SK-N-SH (cell line): ENCODE data around the gene RAI14. TPM values are rescaled to one million over a fixed set of nuclear protein-coding genes. Genes with fewer than 3 reads are reported as not detected.

Experiments used
- CTCF ChIA-PET: fragments of 300-600, 350-600 bp; formaldehyde crosslinking; extraction: SDS; loops from one replicate; lab custom pipeline; 2021; lab: Yijun Ruan, JAX
- POLR2A ChIA-PET: fragments of 350-600 bp; sonication (Branson Sonifier 250); formaldehyde crosslinking; extraction: SDS; loops from one replicate; lab custom pipeline; 2020; ENCODE audit warnings: antibody characterized with exemption, inconsistent platforms; lab: Yijun Ruan, JAX
- DNase-seq: peaks from one replicate; pipeline ENCODE4 v3.0.0; 2012
- H2AFZ ChIP-seq: fragments of 200-600 bp; sonication (generic); 2 replicates; pipeline ENCODE4 v1.8.1; 2016; ENCODE audit warnings: antibody characterized with exemption, mild to moderate bottlenecking, low read depth
- H3F3A ChIP-seq: fragments of 200-600 bp; sonication (generic); replicated peaks from 2 replicates; pipeline ENCODE3; 2016; ENCODE audit warnings: antibody characterized with exemption, mild to moderate bottlenecking; ENCODE audit not compliant: insufficient read depth
- H3K27ac ChIP-seq, 2 experiments: fragments of 200-500 bp in 1 of 2; fragments of 200-600 bp in 1 of 2; sonication (Bioruptor generic) in 1 of 2; sonication (generic), shearing (Covaris generic) in 1 of 2; 2 replicates each; pipeline versions ENCODE4 v1.5.1 to v1.6.1; 2014 to 2016; ENCODE audit warnings: low read depth in 2 of 2, inconsistent platforms in 1 of 2, low read length in 1 of 2, mild to moderate bottlenecking in 1 of 2, mixed read lengths in 1 of 2
- H3K27me3 ChIP-seq: fragments of 200-600 bp; sonication (generic), shearing (Covaris generic); 2 replicates; pipeline ENCODE4 v1.6.1; 2016; ENCODE audit warnings: mixed run types; ENCODE audit not compliant: insufficient read depth
- H3K36me3 ChIP-seq, 2 experiments: fragments of 200-500 bp in 1 of 2; fragments of 200-600 bp in 1 of 2; sonication (Bioruptor generic) in 1 of 2; sonication (generic) in 1 of 2; replicated peaks in 1 of 2; 2 replicates each; pipeline versions ENCODE3 to v1.5.1; 2014 to 2016; ENCODE audit warnings: low read length in 1 of 2, mild to moderate bottlenecking in 1 of 2; ENCODE audit not compliant: insufficient read depth in 2 of 2, control insufficient read depth in 1 of 2
- H3K4me1 ChIP-seq, 2 experiments: fragments of 200-500 bp in 1 of 2; fragments of 200-600 bp in 1 of 2; sonication (Bioruptor generic) in 1 of 2; sonication (generic), shearing (Covaris generic) in 1 of 2; 2 replicates each; pipeline versions ENCODE4 v1.5.1 to v1.6.1; 2014 to 2016; ENCODE audit warnings: low read depth in 1 of 2, low read length in 1 of 2, mixed run types in 1 of 2; ENCODE audit not compliant: insufficient read depth in 2 of 2, control insufficient read depth in 1 of 2
- H3K4me2 ChIP-seq: fragments of 200-600 bp; sonication (generic), shearing (Covaris generic); 2 replicates; pipeline ENCODE4 v1.6.1; 2017; ENCODE audit warnings: mixed run types
- H3K4me3 ChIP-seq, 2 experiments: fragments of 200-500 bp in 1 of 2; fragments of 200-600 bp in 1 of 2; sonication (Bioruptor generic) in 1 of 2; sonication (generic), shearing (Covaris generic) in 1 of 2; 2 replicates each; pipeline versions ENCODE4 v1.5.1 to v1.8.1; 2014 to 2016; ENCODE audit warnings: low read depth in 2 of 2, inconsistent platforms in 1 of 2, low read length in 1 of 2, mild to moderate bottlenecking in 1 of 2, mixed read lengths in 1 of 2, moderate library complexity in 1 of 2
- H3K79me2 ChIP-seq: fragments of 200-600 bp; sonication (generic); 2 replicates; pipeline ENCODE4 v1.8.1; 2017; ENCODE audit warnings: mild to moderate bottlenecking; ENCODE audit not compliant: insufficient read depth
- H3K9ac ChIP-seq: fragments of 200-600 bp; sonication (generic); 2 replicates; pipeline ENCODE4 v1.6.1; 2017; ENCODE audit warnings: mixed run types
- H3K9me2 ChIP-seq: fragments of 200-600 bp; sonication (generic); 2 replicates; pipeline ENCODE4 v1.6.1; 2017; ENCODE audit warnings: mixed run types
- H3K9me3 ChIP-seq: fragments of 200-600 bp; sonication (generic); 2 replicates; pipeline ENCODE4 v1.6.1; 2017; ENCODE audit warnings: mixed run types, mild to moderate bottlenecking, moderate library complexity
- H4K20me1 ChIP-seq: fragments of 200-600 bp; sonication (generic); 2 replicates; pipeline ENCODE4 v1.6.1; 2017; ENCODE audit warnings: mild to moderate bottlenecking, mixed run types; ENCODE audit not compliant: insufficient read depth
- CTCF ChIP-seq: fragments of 200-600 bp; sonication (generic); IDR thresholded peaks from 2 replicates; pipeline ENCODE4 v1.6.1; 2017; ENCODE audit warnings: antibody characterized with exemption, mild to moderate bottlenecking, moderate library complexity
- ELF1 ChIP-seq: IDR thresholded peaks from 2 replicates; pipeline ENCODE4 v1.4.0; 2012
- FOXJ3 ChIP-seq: sonication (generic); formaldehyde crosslinking; IDR thresholded peaks from 2 replicates; pipeline ENCODE4 v1.5.1; 2020; ENCODE audit warnings: mild to moderate bottlenecking, missing genetic modification reagents
- FOXM1 ChIP-seq: IDR thresholded peaks from 2 replicates; pipeline ENCODE4 v1.4.0; 2012; ENCODE audit warnings: low read depth, mild to moderate bottlenecking
- GABPA ChIP-seq: IDR thresholded peaks from 2 replicates; pipeline ENCODE4 v1.4.0; 2012; ENCODE audit warnings: low read depth, mild to moderate bottlenecking
- GATA2 ChIP-seq: sonication (generic); formaldehyde crosslinking; IDR thresholded peaks from 2 replicates; pipeline ENCODE4 v1.5.0; 2020; ENCODE audit warnings: mild to moderate bottlenecking, missing genetic modification reagents
- MEF2A ChIP-seq: IDR thresholded peaks from 2 replicates; pipeline ENCODE4 v1.4.0; 2012; ENCODE audit warnings: low read depth, borderline replicate concordance
- NRF1 ChIP-seq: IDR thresholded peaks from 2 replicates; pipeline ENCODE4 v1.6.1; 2012; ENCODE audit warnings: low read depth, mild to moderate bottlenecking, low read length
- PBX3 ChIP-seq: IDR thresholded peaks from 2 replicates; pipeline ENCODE4; 2012
- RFX5 ChIP-seq: IDR thresholded peaks from 2 replicates; pipeline ENCODE4 v1.6.1; 2012; ENCODE audit warnings: mild to moderate bottlenecking, improper control_type of control experiment, low read length
- SIN3A ChIP-seq: IDR thresholded peaks from 2 replicates; pipeline ENCODE4 v1.6.1; 2012; ENCODE audit warnings: low read depth, mild to moderate bottlenecking, low read length, moderate library complexity, borderline replicate concordance
- TAF1 ChIP-seq: IDR thresholded peaks from 2 replicates; pipeline ENCODE4 v1.6.1; 2012; ENCODE audit warnings: low read depth, mild to moderate bottlenecking, low read length, moderate library complexity, borderline replicate concordance
- TEAD4 ChIP-seq: IDR thresholded peaks from 2 replicates; pipeline ENCODE4 v1.4.0; 2012; ENCODE audit warnings: mild to moderate bottlenecking, borderline replicate concordance; ENCODE audit not compliant: insufficient read depth
- USF1 ChIP-seq: IDR thresholded peaks from 2 replicates; pipeline ENCODE4 v1.4.0; 2012; ENCODE audit warnings: low read depth, borderline replicate concordance
- USF2 ChIP-seq: fragments of 150-350 bp; IDR thresholded peaks from 2 replicates; pipeline ENCODE4 v1.6.1; 2017; ENCODE audit warnings: antibody characterized with exemption, low read length, low read depth, borderline replicate concordance
- YY1 ChIP-seq: IDR thresholded peaks from 2 replicates; pipeline ENCODE4 v1.4.0; 2012; ENCODE audit warnings: low read depth, mild to moderate bottlenecking
- ZBTB33 ChIP-seq: IDR thresholded peaks from 2 replicates; pipeline ENCODE4 v1.4.0; 2012; ENCODE audit warnings: low read depth, borderline replicate concordance
- WGBS: methylation state at CpG from one replicate; pipeline ENCODE4 v1.1.6; 2017; ENCODE audit warnings: low lambda C conversion rate; 5-methylcytosine and 5-hydroxymethylcytosine counted together
- polyA plus RNA-seq, 3 experiments: library from polyadenylated mRNA; depleted of rRNA; stranded (reverse); fragments of >200 nt; gene quantifications; 2 replicates each; pipeline ENCODE4 v1.2.3, GENCODE V29; 2012

RAI14 gene
- polyA plus RNA-seq, 1 of the 3 experiments (the other 2 are of a cell fraction) = 53.2 TPM

- ChIA-PET POLR2A (no interaction called here), CTCF (no interaction called here)
- Histone ChIP-seq H2AFZ (no peak overlapping the region), H4K20me1 (no peaks in the 10 kb centered on the region), H3K4me3 (no peak overlapping the region), H3K27ac (no peak overlapping the region), H3K36me3 (no peaks in the 10 kb centered on the region), H3K4me2 (no peak overlapping the region), H3K9ac (no peak overlapping the region), H3F3A (no peaks in the 10 kb centered on the region), H3K27me3 (no peaks in the 10 kb centered on the region), H3K9me2 (no peaks in the 10 kb centered on the region), H3K79me2 (no peaks in the 10 kb centered on the region), H3K4me1 (peaks cover 0 to 2% of the 10 kb centered on the region in 2 experiments; a peak in 1 of 4 replicates), H3K9me3 (no peaks in the 10 kb centered on the region)
- no peak for DNase-seq
- 63% methylated on average over 3 of the region's 3 CpGs for WGBS
- TF ChIP-seq TEAD4 (no peak), ZBTB33 (no peak), USF1 (no peak), RFX5 (no peak), CTCF (no peak), YY1 (no peak), GATA2 (CRISPR knock-in tag) (no peak), ELF1 (no peak), FOXM1 (no peak), FOXJ3 (CRISPR knock-in tag) (no peak), TAF1 (no peak), GABPA (no peak), NRF1 (no peak), PBX3 (no peak), SIN3A (no peak), MEF2A (no peak), USF2 (no peak)
Observed at GRCh38 chr5:34863946-34864345, 207.8 kb downstream of the RAI14 start.
